HG02763 (cell line): ENCODE measurements around the gene MEI4.
"Not testable (repeated sequence)": the region's sequence is repeated elsewhere in the genome, so short reads cannot be mapped to it uniquely, and the experiment has no call there.

ENCODE experiments used
- ATAC-seq: cut with Tn5 transposase; IDR thresholded peaks from one replicate; pipeline ENCODE4 v1.9.1; 2021; ENCODE audit warnings: mild to moderate bottlenecking, moderate library complexity; ENCODE audit not compliant: unreplicated experiment

Gene MEI4

DNA sequence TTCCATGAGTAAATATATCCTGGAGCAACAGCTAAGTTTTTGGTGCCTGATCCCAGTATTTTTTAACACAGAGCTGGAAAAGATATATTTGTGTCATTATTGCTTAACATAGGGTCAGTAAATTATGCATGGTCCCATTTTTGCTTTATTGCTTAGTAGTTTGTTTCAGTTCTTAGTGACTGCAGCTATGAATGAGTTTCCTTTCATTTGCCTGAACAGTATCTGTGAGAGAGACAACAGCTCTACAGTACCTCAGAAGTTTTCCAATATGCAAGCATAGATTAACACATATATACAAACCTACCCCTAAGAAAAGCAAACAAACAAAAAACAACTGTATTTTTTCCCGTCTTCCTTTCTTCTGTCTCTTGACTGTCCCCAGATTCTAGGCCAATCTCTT, 160.3 kb downstream of the MEI4 start:
- ATAC-seq, result no peak

DNA sequence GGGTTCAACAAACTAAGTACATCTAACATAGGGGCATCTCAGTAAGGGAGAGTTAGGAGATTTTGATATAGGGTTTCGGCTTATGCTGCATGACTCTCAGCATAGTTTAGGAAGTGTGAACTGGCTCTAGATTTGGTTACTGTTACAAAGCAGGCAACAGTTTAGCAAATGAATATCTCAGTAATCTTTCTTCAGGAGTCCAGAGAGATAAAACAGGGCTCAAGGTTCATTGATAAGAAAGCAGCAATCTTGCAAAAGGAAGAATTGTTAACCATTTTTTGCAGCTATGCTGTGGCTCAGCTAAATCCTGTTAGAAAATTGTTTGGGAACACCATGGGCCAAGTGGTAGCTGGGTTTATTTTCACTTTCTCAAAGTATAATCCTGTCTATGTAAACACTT, 161.3 kb downstream of the MEI4 start:
- ATAC-seq, result no peak

- no peak for ATAC-seq
Observed at GRCh38 chr6:77815531-77815930, 162.7 kb downstream of the MEI4 start.

GRCh38 chr6:77816766-77817270, 164.0 kb downstream of the MEI4 start:
- no peak for ATAC-seq

GRCh38 chr6:77822265-77822664, 169.4 kb downstream of the MEI4 start:
- no peak for ATAC-seq

- ATAC-seq, result no peak
Observed at GRCh38 chr6:77825204-77825603, 172.4 kb downstream of the MEI4 start.

DNA sequence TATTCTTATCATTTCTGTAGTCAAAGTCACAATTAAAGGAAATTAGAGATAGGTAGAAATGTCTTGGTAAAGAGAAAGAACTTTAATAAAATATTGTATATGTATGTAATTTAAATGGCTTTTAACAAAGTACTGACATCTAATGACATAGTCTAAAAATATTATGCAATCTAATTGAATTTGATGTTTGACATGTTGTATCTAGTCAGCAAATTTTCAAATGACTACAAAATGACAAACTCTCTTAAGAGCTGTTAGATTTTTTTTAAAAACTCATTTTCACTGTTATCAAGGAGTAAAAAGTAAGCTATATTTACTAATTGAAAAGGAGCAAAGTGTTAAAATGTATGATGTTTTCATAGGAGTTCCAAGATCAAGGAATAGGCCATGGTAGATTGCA, 176.9 kb downstream of the MEI4 start:
- no peak for ATAC-seq

- not testable (repeated sequence) for ATAC-seq
Observed at GRCh38 chr6:77833749-77834148, 180.9 kb downstream of the MEI4 start.

GRCh38 chr6:77834591-77834996, 181.8 kb downstream of the MEI4 start:
- no peak for ATAC-seq

DNA sequence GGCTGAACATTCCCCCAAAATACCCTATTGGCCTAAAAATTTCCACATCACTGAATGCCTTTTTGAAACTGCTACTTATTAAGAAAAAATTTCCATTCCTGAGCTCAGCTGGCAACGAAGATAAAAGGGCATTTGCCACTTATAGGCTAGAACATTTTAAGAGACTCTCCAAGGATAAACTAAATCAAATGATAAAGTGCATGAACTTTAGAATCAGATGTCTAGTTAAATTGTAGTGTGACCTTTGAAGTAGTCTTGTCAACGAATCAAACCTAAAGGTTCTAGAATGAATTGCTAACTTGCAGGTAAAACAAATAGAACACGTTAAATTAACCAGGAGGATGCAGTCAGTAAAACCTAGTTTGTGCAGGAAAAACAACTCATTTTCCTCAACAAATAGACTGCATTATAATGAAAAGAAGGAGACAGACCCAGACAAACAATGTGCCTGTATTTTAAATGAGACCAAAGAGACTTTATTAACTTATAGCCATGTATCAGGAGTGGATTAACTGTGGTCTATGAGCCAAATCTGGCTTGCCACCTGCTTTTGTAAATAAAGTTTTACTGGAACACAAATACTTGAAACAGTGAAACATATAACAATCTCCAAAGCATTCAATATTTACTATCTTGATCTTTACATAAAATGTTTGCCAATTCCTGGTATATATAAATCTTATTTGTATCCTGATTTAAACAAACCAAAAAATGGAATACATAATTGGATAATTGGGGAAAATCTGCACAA, 184.4 kb downstream of the MEI4 start:
- no peak for ATAC-seq

DNA sequence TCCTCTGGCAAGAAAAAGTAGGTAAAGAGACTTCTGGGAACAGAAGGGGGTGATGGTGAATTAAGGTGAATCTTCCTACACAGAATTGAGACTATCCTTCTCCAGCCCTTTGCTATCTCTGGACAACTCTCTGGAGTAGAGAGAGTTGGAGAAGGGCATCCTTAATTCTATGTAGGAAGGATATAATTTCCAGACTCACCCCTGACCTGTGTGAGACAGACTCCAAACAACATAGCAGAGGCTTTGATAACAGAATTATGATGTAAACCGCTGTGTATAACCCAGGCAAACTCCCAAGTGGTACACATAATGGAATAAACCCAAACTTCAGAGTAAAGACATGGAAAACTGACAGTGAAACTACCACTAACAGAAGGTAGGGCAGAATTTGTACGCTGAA, 186.5 kb downstream of the MEI4 start:
- no peak for ATAC-seq

- no peak for ATAC-seq
Observed at GRCh38 chr6:77844822-77845221, 192.0 kb downstream of the MEI4 start.

DNA sequence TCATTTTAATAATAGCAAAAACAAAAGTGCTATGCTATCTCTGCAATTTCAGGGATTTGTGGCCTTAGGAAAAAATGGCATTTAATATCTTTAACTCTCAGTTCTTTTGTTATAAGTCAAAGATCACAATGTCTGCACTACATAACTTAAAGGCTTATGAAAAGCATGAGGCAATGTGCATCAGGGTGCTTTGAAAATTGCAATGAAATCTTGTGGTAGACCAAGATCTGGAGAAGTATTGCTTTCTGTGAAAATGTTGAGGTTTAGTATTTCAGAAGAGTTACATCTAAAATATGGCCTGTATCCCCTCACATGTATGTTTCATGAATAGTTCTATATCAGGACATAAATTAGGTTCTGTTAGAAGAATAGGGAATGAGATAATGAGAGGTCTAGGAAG, 200.6 kb downstream of the MEI4 start:
- no peak for ATAC-seq

DNA sequence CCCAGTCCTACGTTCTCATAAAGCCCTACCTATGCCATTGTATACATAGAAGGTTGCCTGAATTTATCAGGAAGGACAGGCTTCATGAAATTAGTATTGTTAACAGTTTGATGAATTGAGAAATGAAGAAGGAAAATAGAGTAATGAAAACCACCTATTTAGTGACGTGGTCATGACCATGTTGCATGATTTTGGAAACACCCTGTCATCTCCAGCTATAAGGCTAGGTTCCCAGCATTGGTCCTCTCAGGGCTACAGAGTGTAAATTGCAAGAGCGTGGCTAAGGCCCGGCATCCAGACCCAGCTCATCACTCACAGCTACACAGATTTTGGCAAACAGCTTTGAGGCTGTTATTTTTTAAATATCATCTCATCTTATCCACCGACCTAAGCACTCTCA, 203.6 kb downstream of the MEI4 start:
- ATAC-seq, result no peak

DNA sequence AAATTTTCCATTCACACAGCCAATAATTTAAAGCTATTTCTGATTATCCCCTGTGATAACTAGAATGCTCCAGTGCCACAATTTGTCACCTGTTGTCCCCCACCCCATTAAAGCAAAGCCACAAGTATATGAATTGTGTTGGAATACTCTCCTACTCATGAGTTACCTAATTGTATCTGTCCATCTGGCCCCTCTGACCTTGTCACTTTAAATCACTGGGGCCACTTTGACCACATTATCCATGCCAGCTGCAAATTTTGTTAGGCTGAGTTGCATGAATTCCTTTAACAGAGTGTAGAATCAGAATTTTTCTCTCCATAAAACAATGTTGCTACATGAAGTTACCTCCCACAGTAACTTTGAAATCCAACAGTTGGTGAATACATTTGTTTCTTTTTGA, 204.6 kb downstream of the MEI4 start:
- no peak for ATAC-seq

- no peak for ATAC-seq
Observed at GRCh38 chr6:77876300-77876699, 223.5 kb downstream of the MEI4 start.

DNA sequence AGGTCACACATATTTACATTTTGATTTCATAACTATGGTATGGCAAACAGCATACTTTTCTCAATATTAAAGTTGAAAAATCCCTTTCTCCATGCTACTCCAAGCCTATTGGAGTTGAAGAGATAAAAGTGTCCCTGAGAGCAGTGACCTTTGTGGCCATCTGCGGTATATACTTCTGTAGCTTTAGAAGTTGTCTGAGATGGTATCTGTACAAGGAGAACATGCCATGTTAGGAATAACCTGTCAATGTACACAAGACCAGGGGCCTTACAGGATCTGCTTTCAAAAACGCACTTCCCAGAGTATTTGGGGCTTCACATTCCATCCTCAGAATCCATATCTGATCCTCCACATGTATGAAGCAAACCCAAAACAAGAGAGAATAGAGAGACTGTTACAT, 226.7 kb downstream of the MEI4 start:
- ATAC-seq, result no peak

DNA sequence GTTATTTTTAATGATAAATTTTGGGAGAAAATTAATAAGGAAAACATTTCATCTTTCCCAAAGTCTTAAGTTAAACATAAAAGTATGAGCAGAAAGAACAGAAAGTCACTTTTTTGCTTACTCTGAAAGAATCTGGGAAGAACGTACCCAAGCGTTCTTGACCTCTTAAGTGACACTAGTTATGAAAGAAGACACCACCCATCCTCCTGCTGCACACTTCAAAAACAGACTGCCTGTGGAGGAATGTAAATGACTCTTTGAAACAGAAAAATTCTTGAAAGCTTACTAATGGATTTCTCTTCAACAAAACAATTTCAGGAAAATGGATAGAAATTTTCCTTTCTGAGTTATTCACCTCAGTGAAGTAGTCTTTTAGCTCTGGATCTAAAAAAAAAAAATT, 227.7 kb downstream of the MEI4 start:
- no peak for ATAC-seq

DNA sequence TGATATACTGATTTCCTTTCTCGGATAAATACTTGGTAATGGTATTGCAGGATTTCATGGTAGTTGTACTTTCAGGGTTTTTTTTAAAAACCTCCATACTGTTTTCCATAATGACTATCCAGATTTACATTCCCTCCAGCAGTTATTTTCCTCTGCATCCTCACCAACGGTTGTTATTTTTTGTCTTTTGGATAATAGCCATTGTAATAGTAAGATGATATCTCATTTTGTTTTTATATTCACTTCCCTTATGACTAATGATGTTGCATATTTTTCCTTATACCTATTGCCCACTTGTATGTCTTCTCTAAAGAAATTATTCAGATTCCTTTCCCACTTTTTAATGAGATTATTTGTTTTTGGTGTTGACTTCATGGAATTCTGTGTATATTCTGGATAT, 231.0 kb downstream of the MEI4 start:
- no peak for ATAC-seq

DNA sequence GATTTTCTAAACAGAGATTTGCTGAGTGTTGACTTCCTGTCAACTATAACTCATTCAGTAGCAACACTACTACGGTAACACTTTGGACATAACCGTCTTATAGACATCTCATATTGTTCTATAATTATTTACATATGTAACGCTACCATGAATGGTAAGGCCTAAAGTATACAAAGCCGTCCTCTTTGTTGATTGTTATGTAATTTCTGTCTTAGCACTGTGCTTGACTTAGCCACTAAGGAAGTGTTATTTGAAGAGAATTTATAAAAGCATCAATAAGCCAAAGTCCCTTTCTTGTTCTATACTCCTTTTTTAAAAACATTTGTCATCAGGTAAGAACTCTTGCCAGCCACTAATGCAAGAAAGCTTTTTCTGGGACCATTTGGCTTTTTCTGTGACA, 240.6 kb downstream of the MEI4 start:
- no peak for ATAC-seq

DNA sequence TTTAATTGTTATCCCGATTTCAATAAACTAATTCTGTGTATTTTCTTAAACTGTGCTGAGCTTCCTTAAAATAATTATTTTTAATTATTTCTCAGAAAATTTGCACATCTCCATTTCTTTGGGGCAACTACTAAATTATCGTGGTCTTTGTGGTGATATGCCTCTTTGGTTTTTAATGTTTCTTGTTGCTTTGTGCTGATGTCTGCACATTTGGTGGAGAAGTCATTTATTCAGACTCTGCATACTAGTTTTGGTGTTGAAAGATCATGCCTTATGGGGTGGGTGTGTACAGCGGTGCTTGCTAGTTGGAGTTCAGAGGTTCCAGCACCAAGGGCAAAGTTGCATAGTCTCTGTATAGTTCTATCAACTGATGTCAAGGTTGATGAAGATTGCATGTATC, 253.2 kb downstream of the MEI4 start:
- no peak for ATAC-seq

- no peak for ATAC-seq
Observed at GRCh38 chr6:77910826-77911225, 258.0 kb downstream of the MEI4 start.

GRCh38 chr6:77926198-77926751, 273.4 kb downstream of the MEI4 start:
- no peak for ATAC-seq
